Skeletal muscle cell (primary cell): ENCODE measurements around the gene HIPK1.

ENCODE experiments used
- DNase-seq: peaks from one replicate; pipeline ENCODE4 v3.0.0-alpha.2; 2010; ENCODE audit warnings: low read depth
- H3K4me3 ChIP-seq: 2 replicates; pipeline ENCODE4 v1.5.1; 2011; ENCODE audit warnings: low read depth, mild to moderate bottlenecking, control low read depth, low read length, moderate library complexity

The HIPK1 gene

GRCh38 chr1:113928941-113929749 lies at the start of gene HIPK1:
HIPK1 (plus strand) TSS chr1:113929324.
- DNase-seq, result peak; percentile 60
- H3K4me3 ChIP-seq, result peak within 1 kb of the TSS; percentile 94

GRCh38 chr1:113879739-113880038 lies 49.4 kb upstream of the HIPK1 start:
- DNase-seq, result no peak
- no peak overlapping the region for H3K4me3 ChIP-seq

- H3K4me3 ChIP-seq, result no peak overlapping the region
- DNase-seq, result no peak
Observed at GRCh38 chr1:113881661-113882060, 47.5 kb upstream of the HIPK1 start.

GRCh38 chr1:113886417-113887401 lies 42.4 kb upstream of the HIPK1 start:
- H3K4me3 ChIP-seq, result no peak overlapping the region
- no peak for DNase-seq

GRCh38 chr1:113887402-113888175 lies 41.5 kb upstream of the HIPK1 start, which contains the start of gene BCL2L15:
BCL2L15 (minus strand) TSS chr1:113887581; CDS start chr1:113887375, 206 bp downstream.
- H3K4me3 ChIP-seq, result no peak within 1 kb of the TSS

GRCh38 chr1:113890816-113891215 lies 38.3 kb upstream of the HIPK1 start:
- H3K4me3 ChIP-seq, result no peak overlapping the region
- no peak for DNase-seq

More at GRCh38 chr1:113887402-113888175, 41.5 kb upstream of the HIPK1 start, which contains the start of gene BCL2L15:
- DNase-seq, result no peak

GRCh38 chr1:113891631-113892220 lies 37.4 kb upstream of the HIPK1 start:
- no peak for DNase-seq
- H3K4me3 ChIP-seq, result no peak overlapping the region

- DNase-seq, result no peak
- H3K4me3 ChIP-seq, result no peak overlapping the region
Observed at GRCh38 chr1:113893267-113893666, 35.9 kb upstream of the HIPK1 start.

- no peak overlapping the region for H3K4me3 ChIP-seq
- no peak for DNase-seq
Observed at GRCh38 chr1:113895098-113895497, 34.0 kb upstream of the HIPK1 start.

GRCh38 chr1:113895961-113896360 lies 33.2 kb upstream of the HIPK1 start:
- no peak overlapping the region for H3K4me3 ChIP-seq
- no peak for DNase-seq

GRCh38 chr1:113898241-113898814 lies 30.8 kb upstream of the HIPK1 start:
- no peak overlapping the region for H3K4me3 ChIP-seq
- DNase-seq, result no peak

GRCh38 chr1:113899111-113899510 lies 30.0 kb upstream of the HIPK1 start:
- DNase-seq, result no peak
- no peak overlapping the region for H3K4me3 ChIP-seq

GRCh38 chr1:113901191-113901590 lies 27.9 kb upstream of the HIPK1 start:
- H3K4me3 ChIP-seq, result no peak overlapping the region
- DNase-seq, result no peak

- no peak for DNase-seq
- peak overlapping the region; percentile 98 for H3K4me3 ChIP-seq
Observed at GRCh38 chr1:113903501-113904292, 25.4 kb upstream of the HIPK1 start.

- DNase-seq, result no peak
- H3K4me3 ChIP-seq, result peak overlapping the region; percentile 98
Observed at GRCh38 chr1:113904293-113904673, 24.8 kb upstream of the HIPK1 start.

- H3K4me3 ChIP-seq, result peak within 1 kb of the TSS; percentile 98
- DNase-seq, result peak; percentile 100
Observed at GRCh38 chr1:113904674-113905434, 24.3 kb upstream of the HIPK1 start, which contains the start of the genes AP4B1 and DCLRE1B. AP4B1 (minus strand) TSS chr1:113904799; CDS start chr1:113904717, 82 bp downstream. DCLRE1B (plus strand) TSS chr1:113905326; CDS start chr1:113905587, 261 bp downstream.

- H3K4me3 ChIP-seq, result peak overlapping the region; percentile 98
- no peak for DNase-seq
Observed at GRCh38 chr1:113905435-113905861, 23.7 kb upstream of the HIPK1 start.
